Endothelial cell (in vitro differentiated cells): ENCODE data around the gene FCRL5. TPM values are rescaled to one million over a fixed set of nuclear protein-coding genes. Genes with fewer than 3 reads are reported as not detected.

Experiments used
- DNase-seq: peaks from one replicate; pipeline ENCODE4 v3.0.0; 2021; ENCODE audit warnings: low spot score
- H3K27ac Mint-ChIP-seq: one replicate; pipeline ENCODE4 v1.8.0; 2021; ENCODE audit warnings: mixed read lengths, inconsistent platforms; ENCODE audit not compliant: unreplicated experiment
- H3K27me3 Mint-ChIP-seq: one replicate; pipeline ENCODE4 v1.8.0; 2021; ENCODE audit warnings: mild to moderate bottlenecking, moderate library complexity, mixed read lengths, inconsistent platforms; ENCODE audit not compliant: unreplicated experiment
- H3K36me3 Mint-ChIP-seq: one replicate; pipeline ENCODE4 v1.8.0; 2021; ENCODE audit warnings: mild to moderate bottlenecking, low read depth, mixed read lengths, inconsistent platforms; ENCODE audit not compliant: unreplicated experiment
- H3K4me1 Mint-ChIP-seq: one replicate; pipeline ENCODE4 v1.8.0; 2021; ENCODE audit warnings: mild to moderate bottlenecking, mixed read lengths, inconsistent platforms; ENCODE audit not compliant: unreplicated experiment
- H3K4me3 Mint-ChIP-seq: one replicate; pipeline ENCODE4 v1.8.0; 2021; ENCODE audit warnings: mild to moderate bottlenecking, mixed read lengths, inconsistent platforms; ENCODE audit not compliant: unreplicated experiment
- H3K9me3 Mint-ChIP-seq: one replicate; pipeline ENCODE4 v1.8.0; 2021; ENCODE audit warnings: mixed read lengths, inconsistent platforms; ENCODE audit not compliant: unreplicated experiment
- total RNA-seq: library from RNA; stranded (reverse); fragmentation: NEBNext Ultra II Directional; extraction: Animal tissue kit (Norgen Biotek cat#: 25700); gene quantifications from one replicate; pipeline ENCODE4 v1.2.1, GENCODE V29; 2021; ENCODE audit not compliant: unreplicated experiment
- TF ChIP-seq, protein P1 (sequence below): fragments of 200-600 bp; sonication (generic); IDR thresholded peaks from one replicate; pipeline ENCODE4 v1.5.0; 2021; ENCODE audit warnings: antibody characterized with exemption; ENCODE audit not compliant: unreplicated experiment

FCRL5 gene
- total RNA-seq, 1 donor from 2014 or later = not detected

DNA sequence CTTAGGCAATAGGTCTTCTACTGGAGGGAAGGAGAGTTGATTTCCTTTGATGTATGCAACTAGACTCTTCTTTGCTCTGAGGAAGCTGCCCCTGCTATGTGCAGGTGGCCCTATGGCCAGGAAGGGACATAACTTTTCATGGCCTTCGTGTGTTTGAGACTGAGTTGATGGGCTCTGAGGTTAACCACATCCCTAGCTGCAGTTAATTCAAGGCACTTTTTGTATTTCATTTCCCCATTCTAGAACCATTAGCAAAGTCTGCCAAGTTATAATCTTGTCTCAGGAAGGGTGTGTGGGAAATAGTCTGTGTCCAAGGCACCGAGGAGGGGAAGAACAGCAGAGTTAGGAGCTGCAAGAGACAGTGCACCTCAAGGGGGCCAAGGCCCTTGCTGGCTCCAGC is 43.0 kb upstream of the FCRL5 start:
- DNase-seq = no peak
- TF ChIP-seq, protein P1, sequence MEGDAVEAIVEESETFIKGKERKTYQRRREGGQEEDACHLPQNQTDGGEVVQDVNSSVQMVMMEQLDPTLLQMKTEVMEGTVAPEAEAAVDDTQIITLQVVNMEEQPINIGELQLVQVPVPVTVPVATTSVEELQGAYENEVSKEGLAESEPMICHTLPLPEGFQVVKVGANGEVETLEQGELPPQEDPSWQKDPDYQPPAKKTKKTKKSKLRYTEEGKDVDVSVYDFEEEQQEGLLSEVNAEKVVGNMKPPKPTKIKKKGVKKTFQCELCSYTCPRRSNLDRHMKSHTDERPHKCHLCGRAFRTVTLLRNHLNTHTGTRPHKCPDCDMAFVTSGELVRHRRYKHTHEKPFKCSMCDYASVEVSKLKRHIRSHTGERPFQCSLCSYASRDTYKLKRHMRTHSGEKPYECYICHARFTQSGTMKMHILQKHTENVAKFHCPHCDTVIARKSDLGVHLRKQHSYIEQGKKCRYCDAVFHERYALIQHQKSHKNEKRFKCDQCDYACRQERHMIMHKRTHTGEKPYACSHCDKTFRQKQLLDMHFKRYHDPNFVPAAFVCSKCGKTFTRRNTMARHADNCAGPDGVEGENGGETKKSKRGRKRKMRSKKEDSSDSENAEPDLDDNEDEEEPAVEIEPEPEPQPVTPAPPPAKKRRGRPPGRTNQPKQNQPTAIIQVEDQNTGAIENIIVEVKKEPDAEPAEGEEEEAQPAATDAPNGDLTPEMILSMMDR = no peak
- peaks cover 7% of the 10 kb centered on the region for H3K4me1 Mint-ChIP-seq
- no peaks in the 10 kb centered on the region for H3K36me3 Mint-ChIP-seq
- no peak overlapping the region for H3K27ac Mint-ChIP-seq
- no peak overlapping the region for H3K4me3 Mint-ChIP-seq
- no peaks in the 10 kb centered on the region for H3K9me3 Mint-ChIP-seq
- H3K27me3 Mint-ChIP-seq = peaks cover 3% of the 10 kb centered on the region

DNA sequence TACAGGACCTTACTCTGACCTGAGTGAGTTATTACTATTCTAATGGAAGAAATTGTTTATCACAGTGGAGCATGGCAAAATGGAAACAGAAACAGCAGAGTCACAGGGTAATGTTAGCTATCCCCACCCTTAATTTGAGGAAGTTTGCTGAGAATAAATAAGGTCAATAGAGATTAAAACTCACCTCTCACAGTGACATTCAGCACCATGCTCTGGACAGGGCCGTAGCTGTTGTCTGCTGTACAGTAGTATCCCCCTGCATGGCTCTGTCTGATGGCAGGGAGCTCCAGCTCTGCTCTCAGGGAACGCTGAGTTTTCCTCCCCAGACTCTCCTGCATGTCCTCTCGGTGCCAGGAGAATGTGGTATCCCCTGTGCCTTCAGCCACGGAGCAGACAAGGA is 33.7 kb upstream of the FCRL5 start:
- no peak overlapping the region for H3K4me3 Mint-ChIP-seq
- TF ChIP-seq, protein P1 = no peak

DNA sequence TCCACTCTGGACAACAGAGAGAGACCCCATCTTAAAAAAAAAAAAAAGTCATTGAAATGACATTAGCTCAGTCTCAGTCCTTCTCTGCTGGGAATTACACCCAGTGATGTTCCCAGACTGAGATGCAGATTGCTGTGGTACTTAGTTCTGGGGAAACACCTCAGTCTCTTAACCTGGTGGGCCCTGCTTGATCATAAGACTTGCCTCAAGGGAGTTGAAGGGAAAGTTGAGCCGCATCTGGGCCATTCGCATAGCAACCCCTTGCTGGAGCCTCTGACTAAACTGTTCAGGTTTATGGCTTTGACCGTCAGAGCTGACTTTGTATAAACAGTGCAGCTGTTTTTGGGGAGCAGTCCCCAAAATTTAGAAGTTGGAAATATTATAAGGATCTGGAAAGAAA is 32.2 kb upstream of the FCRL5 start:
- H3K27me3 Mint-ChIP-seq = peaks cover 3% of the 10 kb centered on the region
- no peaks in the 10 kb centered on the region for H3K36me3 Mint-ChIP-seq
- H3K9me3 Mint-ChIP-seq = no peaks in the 10 kb centered on the region

More for the DNA sequence above, 33.7 kb upstream of the FCRL5 start:
- Mint-ChIP-seq H3K36me3 (no peaks in the 10 kb centered on the region), H3K9me3 (no peaks in the 10 kb centered on the region), H3K4me1 (peaks cover 9% of the 10 kb centered on the region), H3K27ac (no peak overlapping the region), H3K27me3 (peaks cover 6% of the 10 kb centered on the region)
- no peak for DNase-seq

DNA sequence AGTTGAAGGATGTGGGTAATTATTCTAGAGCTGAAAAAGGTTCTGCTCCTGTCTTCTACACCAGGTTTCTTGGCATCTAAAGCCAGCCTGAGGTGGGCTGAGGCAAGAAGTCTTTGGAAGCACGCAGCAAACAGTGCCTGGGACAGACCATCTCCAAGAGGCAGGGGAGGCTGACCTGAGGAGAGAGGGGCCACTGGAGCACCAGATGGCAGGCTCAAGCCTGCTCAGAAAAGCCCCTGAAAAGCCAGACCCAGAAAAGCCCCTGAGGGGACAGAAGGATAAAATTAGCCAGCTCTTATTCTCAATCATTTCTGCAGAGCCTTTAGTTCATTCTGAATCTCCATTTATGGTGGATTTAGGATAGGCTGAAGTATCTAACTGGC is 28.5 kb upstream of the FCRL5 start:
- Mint-ChIP-seq H3K9me3 (no peaks in the 10 kb centered on the region), H3K4me1 (peaks cover 4% of the 10 kb centered on the region), H3K27ac (no peak overlapping the region), H3K4me3 (no peak overlapping the region), H3K36me3 (no peaks in the 10 kb centered on the region), H3K27me3 (peaks cover 3% of the 10 kb centered on the region)
- DNase-seq = no peak
- TF ChIP-seq, protein P1 = no peak

More for the DNA sequence above, 32.2 kb upstream of the FCRL5 start:
- H3K4me3 Mint-ChIP-seq = no peak overlapping the region
- H3K4me1 Mint-ChIP-seq = peaks cover 9% of the 10 kb centered on the region
- DNase-seq = no peak
- H3K27ac Mint-ChIP-seq = no peak overlapping the region
- TF ChIP-seq, protein P1 = no peak

DNA sequence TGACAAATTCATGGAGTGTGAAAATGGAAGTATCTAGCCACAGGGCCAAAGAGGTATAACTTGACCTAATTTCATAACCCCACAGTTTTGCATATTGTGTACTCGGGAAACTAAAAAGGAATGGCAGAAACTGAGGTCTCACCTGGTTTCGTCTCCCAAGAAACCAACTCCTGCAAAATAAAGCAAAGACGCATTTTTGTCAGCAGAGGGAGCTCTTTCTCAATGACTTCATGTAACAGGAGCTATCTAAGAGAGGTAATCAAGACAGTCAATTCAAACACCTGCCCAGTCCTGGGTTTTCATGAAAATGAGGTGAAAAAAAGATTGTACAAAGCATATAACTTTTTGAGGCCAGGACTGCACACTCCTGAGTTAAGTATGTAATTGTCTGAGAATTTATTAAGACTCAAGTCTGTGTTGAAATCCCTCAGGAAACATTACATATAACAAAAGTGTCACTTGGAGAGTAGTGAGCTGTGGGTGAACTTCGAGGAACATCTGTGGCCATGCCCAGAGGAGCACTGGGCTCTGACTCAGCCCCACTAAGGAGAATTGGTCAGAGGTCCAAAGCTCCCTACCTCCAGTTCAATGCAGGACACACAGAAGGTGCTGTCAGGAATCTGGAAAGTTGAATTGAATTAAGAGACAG is 28.0 kb upstream of the FCRL5 start:
- no peaks in the 10 kb centered on the region for H3K36me3 Mint-ChIP-seq
- no peak overlapping the region for H3K4me3 Mint-ChIP-seq
- H3K9me3 Mint-ChIP-seq = no peaks in the 10 kb centered on the region
- peak; percentile 41 for DNase-seq
- TF ChIP-seq, protein P1 = peak; percentile 79
- no peak overlapping the region for H3K27ac Mint-ChIP-seq
- peaks cover 3% of the 10 kb centered on the region for H3K27me3 Mint-ChIP-seq
- H3K4me1 Mint-ChIP-seq = peaks cover 4% of the 10 kb centered on the region
